GM19240 (cell line): ENCODE results near the gene FBF1.
"Not testable (repeated sequence)": the region's sequence is repeated elsewhere in the genome, so short reads cannot be mapped to it uniquely, and the experiment has no call there.

Experiments
- DNase-seq: peaks from one replicate; pipeline ENCODE4 v3.0.0; 2011; ENCODE audit warnings: low spot score; ENCODE audit not compliant: insufficient read length

The FBF1 gene

GRCh38 chr17:75940727-75941441, at the start of gene FBF1:
FBF1 (minus strand) TSS chr17:75941042; CDS start chr17:75938149, 2,893 bp downstream.
- DNase-seq: peak; percentile 98

- no peak for DNase-seq
These were observed 46.2 kb upstream of the FBF1 start for GRCh38 chr17:75987041-75987440.

- DNase-seq: no peak
These were observed 45.1 kb upstream of the FBF1 start for GRCh38 chr17:75985986-75986385.

GRCh38 chr17:75983501-75984181, 42.8 kb upstream of the FBF1 start:
- no peak for DNase-seq

GRCh38 chr17:75981019-75981615, 40.3 kb upstream of the FBF1 start:
- no peak for DNase-seq

- no peak for DNase-seq
These were observed 39.6 kb upstream of the FBF1 start for GRCh38 chr17:75980188-75981018.

GRCh38 chr17:75979705-75980187, 38.9 kb upstream of the FBF1 start:
- no peak for DNase-seq

GRCh38 chr17:75978938-75979704, 38.3 kb upstream of the FBF1 start, which contains the start of the genes ACOX1 and TEN1:
ACOX1 (minus strand) TSS chr17:75979166; CDS start chr17:75979073, 93 bp downstream.
TEN1 (plus strand) TSS chr17:75979240; CDS start chr17:75986193, 6,953 bp downstream.
- DNase-seq: peak; percentile 85

GRCh38 chr17:75976175-75976848, 35.5 kb upstream of the FBF1 start:
- DNase-seq: no peak

GRCh38 chr17:75975757-75976174, 34.9 kb upstream of the FBF1 start:
- DNase-seq: no peak

GRCh38 chr17:75975187-75975586, 34.3 kb upstream of the FBF1 start:
- not testable (repeated sequence) for DNase-seq

- DNase-seq: no peak
These were observed 29.8 kb upstream of the FBF1 start for GRCh38 chr17:75970626-75971025.

- DNase-seq: no peak
These were observed 29.2 kb upstream of the FBF1 start for GRCh38 chr17:75970011-75970523.

GRCh38 chr17:75969044-75969443, 28.2 kb upstream of the FBF1 start:
- DNase-seq: not testable (repeated sequence)

GRCh38 chr17:75965468-75965867, 24.6 kb upstream of the FBF1 start:
- DNase-seq: no peak

GRCh38 chr17:75959839-75960511, 19.1 kb upstream of the FBF1 start:
- no peak for DNase-seq

- DNase-seq: no peak
These were observed 18.4 kb upstream of the FBF1 start for GRCh38 chr17:75959051-75959838.

- DNase-seq: no peak
These were observed 10.2 kb upstream of the FBF1 start for GRCh38 chr17:75950855-75951554.
